ENCODE measurements around the gene PXT1.
"Not testable (repeated sequence)": the region's sequence is repeated elsewhere in the genome, so short reads cannot be mapped to it uniquely, and the experiment has no call there.

Gene PXT1

DNA sequence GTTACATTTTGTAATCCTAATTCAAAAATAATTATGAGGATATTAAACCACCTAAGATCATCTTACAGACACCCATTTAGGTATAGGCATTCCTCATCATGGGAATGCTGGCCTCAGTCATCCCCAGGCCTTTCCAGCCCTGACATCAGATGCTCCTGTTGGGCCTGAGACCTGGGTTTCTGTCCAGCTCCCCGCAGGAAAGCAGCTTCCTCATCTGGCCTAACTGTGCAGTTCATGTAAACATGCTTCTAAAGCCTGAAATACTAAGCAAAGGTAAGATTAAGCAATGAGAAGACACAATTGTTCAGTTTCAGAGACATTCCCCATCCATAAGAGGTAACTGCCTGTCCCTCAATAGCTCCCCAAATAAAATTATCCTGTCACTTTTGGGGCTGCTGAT is 74.2 kb downstream of the PXT1 start:
- no peak for FAIRE-seq

DNA sequence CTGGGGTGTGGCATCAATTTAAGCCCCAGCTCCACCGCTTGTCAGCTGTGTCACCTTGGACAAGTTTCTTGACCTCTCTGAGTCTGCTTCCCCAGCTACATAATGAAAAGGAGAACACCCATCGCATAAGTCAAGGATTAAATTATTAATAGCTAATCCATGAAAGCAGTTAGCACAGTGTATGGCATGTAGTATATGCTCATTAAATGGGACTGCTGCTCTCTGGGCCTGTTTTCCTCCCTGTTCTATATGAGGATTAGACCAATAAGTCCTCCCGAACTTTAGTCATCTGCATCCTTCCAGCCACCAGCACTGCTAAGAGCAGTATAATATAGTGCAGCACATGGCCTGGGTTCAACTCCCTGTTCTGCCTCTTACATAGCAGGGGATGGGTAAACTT is 74.9 kb downstream of the PXT1 start:
- FAIRE-seq, result no peak

DNA sequence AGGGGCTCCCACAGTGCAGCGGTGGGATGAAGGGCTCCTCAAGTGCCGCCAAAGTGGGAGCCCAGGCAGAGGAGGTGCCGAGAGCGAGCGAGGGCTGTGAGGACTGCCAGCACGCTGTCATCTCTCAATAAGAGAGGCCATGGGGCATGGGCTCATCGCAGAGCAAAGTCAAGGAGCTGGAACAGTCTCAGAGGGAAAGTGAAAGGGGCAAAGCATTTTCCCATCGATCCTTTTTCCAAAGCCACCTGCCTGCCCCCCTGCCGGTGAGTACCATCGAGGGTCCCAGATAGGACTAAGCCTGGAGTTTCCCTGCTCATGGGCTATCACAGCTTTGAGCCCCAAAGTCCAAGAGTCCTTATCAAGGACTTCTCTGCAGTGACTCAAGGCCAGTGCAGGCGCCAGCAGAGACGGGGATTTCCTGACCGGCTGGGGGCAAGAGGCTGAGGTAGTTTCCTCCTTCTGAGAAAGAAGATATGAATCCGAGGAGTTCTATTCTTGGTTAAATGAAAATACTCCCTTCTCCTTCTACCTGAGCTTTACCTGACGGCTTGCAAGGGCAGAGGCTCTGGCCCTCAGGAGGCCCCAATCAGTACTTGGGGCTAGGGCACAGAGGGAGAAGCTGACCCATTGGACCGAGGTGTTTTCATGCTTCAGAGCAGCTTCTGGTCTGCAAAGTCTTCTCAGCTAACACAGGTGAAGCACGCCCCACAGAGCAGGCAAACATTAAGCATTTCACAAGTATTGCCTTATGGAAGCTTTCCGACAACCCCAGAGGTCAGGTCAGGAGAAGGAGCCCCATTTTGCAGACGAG is 77.8 kb downstream of the PXT1 start:
- FAIRE-seq, result no peak

DNA sequence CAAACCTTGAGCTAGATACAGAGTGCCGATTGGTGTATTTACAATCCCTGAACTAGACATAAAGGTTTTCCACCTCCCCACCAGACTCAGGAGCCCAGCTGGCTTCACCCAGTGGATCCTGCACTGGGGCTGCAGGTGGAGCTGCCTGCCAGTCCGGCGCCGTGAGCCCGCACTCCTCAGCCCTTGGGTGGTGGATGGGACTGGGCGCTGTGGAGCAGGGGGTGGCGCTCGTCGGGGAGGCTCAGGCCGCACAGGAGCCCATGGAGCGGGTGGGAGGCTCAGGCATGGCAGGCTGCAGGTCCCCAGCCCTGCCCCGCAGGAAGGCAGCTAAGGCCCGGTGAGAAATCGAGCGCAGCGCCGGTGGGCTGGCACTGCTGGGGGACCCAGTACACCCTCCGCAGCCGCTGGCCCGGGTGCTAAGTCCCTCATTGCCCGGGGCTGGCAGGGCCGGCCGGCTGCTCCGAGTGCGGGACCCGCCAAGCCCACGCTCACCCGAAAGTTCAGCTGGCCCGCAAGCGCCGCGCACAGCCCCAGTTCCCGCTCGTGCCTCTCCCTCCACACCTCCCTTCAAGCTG is 78.5 kb downstream of the PXT1 start:
- not testable (repeated sequence) for FAIRE-seq

- FAIRE-seq, result not testable (repeated sequence)
These were observed 79.3 kb downstream of the PXT1 start for GRCh38 chr6:36363371-36363752.

- no peak for FAIRE-seq
These were observed 79.9 kb downstream of the PXT1 start for GRCh38 chr6:36362551-36363370.

- no peak for FAIRE-seq
These were observed 81.6 kb downstream of the PXT1 start for GRCh38 chr6:36361071-36361470.

DNA sequence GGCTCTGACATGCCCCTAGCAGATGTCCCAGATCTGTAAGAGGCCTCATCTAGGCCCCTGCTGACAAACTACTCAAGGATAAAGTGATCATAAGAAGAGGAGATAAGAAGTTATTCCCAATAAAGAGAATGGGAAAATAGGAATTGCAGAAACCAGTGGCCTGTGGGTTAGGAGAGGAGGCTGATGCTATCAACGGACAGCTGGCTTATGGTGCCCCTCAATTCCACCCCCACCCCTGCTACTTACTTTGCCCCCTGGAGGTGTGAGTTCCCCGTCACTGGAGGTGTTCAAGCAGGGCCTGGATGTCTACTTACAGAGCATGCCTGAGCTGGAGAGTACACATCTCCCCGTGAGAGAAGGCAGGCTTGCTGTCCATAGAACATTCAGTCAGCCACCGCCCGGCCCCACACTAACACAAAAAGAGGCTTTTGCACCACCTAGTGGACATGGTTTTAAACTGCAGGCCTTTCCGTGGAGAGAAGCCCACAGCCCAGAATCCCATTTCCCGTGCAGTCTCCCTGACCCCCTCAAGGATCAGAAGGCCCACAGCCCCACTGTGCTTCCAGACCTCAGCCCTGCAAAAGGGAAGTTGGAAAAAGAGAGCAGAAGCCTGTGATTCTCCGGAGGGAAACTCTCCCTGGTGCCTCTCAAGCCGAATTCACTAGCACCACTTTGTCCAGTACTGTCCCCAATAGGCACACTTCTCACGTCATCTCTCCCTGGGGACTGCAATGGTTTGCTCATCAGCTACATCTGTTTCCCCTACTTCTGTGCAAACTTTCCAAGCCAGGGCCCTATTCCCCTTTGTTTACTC is 82.2 kb downstream of the PXT1 start:
- FAIRE-seq, result no peak

GRCh38 chr6:36358226-36358915 is 84.3 kb downstream of the PXT1 start:
- FAIRE-seq, result no peak

DNA sequence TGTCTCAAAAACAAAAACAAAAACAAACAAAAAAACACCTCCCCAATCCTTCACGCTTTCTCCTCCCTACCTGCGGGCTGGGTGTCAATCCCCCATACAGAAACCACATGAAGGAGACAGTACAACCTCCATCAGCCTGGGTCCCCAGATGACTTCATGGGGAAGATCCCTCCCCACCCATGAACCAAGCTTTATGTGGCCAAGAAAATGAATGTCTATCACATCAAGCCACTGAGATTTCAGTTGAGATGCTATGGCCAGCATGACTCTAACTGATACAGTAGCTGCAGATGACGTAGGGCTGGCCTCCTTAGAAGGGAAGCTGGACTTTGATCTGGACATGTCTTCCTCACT is 84.8 kb downstream of the PXT1 start:
- FAIRE-seq, result no peak

DNA sequence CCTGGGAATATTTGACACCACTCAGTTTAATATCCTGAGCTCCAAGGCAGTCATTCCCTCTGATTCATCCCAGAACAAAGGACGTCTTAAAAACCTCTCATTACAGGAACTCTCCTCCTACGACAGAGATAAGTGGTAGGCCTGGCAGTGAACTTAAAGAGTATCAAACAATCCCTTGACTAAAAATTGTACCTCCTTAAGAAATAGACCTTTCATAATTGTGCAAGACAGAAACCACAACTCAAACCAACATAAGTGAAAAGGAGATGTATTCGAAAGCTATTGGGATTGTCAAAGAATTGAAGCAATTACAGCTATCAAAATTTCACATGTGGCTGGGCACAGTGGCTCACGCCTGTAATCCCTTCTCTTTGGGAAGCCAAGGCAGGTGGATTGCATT is 86.8 kb downstream of the PXT1 start:
- no peak for FAIRE-seq

DNA sequence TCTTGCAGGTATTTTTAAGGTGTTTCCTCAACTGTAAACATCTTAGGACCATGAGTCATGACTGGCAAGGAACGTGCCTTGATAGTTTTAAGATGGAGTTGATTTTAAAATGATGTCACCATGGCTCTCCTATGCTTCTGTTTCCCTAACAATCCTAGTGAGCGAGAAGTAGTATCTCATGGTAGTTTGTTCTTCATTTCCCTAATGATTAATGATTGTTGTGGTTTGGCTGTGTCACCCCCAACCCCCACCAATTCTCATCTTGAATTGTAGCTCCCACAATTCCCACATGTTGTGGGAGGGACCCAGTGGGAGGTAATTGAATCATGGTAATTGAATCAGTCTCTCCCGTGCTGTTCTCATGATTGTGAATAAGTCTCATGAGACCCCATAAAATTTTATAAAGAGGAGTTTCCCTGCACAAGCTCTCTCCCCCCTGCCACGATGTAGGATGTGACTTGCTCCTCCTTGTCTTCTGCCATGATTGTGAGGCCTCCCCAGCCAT is 89.2 kb downstream of the PXT1 start:
- FAIRE-seq, result no peak

DNA sequence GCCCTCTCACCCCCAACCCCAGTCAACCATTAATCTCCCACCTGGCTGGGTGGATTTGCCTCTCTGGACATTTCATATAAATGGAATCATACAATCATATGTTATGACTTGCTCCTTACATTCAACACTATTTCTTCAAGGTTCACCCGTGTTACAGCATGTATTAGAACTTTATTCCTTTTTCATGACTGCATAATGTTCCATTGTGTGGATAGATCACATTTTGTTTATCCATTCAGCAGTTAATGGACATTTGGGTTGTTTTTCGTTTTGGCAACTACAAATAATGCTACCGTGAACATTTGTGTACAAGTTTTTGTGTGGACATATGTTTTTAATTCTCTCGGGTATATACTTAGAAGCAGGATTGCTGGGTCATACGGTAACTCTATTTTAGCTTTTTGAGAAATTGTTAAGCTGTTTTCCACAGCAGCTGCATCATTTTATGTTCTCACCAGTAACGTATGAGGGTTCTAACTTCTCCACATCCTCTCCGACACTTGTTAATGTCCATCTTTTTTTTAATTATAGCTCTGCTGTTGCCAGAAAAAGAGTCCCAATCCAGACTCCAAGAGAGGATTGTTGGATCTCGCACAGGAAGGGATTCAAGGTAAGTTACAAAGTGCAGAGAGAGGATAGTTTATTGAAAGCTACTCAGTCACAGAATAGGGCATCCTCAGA is 90.0 kb downstream of the PXT1 start:
- no peak for FAIRE-seq

- no peak for FAIRE-seq
These were observed 91.7 kb downstream of the PXT1 start for GRCh38 chr6:36350681-36351571.

GRCh38 chr6:36350082-36350481 is 92.6 kb downstream of the PXT1 start:
- no peak for FAIRE-seq

DNA sequence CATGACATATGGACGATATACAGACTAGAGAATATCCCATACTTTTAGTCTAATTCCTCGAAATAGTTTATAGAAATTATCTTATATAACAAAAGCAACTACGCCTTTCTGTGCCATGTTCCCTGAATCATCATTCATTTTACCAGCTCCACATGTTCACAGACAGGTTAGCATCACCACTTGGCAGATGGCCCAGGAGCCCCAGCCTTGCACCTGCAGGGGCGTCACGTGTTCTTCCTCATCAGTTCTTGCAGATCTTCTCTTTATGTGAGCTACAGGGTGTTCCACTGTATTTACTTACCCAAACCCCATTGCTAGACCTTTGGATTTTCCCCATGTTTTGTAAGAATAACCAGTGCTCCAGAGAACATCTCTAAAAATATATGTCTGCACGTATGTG is 93.4 kb downstream of the PXT1 start:
- no peak for FAIRE-seq

DNA sequence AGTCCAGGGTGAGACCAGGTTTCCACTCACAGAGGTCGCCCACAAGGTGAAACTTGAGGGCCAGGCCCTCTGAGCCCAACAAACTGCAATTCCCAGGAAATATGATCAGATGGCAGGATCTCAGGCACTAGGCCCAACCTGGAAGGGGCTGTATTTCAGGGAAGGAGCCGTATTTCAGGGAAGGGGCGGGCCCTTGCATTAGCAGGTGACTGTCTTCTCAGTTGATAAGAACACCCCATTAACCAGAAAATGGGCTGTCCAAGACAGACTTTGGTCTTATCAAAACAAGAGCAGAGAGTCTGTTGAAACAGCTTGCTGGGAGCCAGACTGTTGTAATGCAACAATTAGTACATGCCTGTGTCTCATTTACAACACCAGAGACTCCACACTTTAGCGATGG is 95.0 kb downstream of the PXT1 start:
- no peak for FAIRE-seq

GRCh38 chr6:36346486-36347273 is 96.0 kb downstream of the PXT1 start:
- no peak for FAIRE-seq

DNA sequence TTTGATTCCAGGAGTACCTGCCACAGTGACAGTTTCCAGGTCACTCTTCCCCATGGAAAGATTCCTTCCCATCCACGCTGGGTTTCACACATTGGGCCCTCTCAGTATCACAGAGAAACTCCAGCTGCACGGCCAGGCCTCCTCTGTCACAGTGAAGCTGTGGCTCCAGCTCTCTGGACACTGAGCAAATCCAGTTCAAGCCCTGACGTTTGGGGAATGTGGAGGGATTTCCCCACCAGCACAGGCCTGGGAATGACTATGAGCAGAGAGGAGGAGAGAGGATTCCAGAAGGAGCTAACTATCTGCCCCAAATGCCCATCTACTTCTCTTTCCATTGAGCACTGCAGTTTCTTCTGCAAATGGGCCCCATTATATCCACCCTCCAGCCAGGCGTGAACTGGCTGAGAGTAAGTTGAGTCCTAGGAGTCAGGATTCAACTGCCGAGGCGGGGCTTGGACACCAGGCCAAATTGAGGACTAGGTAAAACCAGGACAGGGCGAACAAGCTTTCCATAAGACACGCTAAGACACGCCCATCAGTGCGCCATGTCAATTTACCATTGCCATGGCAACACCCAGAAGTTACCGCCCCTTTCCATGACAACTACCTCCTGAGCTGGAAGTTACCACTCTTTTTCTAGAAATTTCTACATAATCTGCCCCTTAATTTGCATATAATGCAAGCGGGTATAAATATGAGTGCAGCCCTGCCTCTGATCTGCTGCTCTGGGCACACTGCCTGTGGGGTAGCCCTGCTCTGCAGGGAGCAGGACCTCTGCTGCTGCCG is 96.8 kb downstream of the PXT1 start:
- no peak for FAIRE-seq

Data from colon (tissue), 2 donors.